GM11168 (cell line): ENCODE results near the gene FAM120A.

Source experiments
- in situ Hi-C: fragments of 300-500 bp; cut with MboI; formaldehyde crosslinking; loops from one replicate; pipeline ENCODE4 v1.12.0; 2022; ENCODE audit warnings: low sequenced_read_pairs; ENCODE audit not compliant: unreplicated experiment

Gene FAM120A

GRCh38 chr9:93447655-93448054, 3.8 kb upstream of the FAM120A start:
- in situ Hi-C loops, result no loop called here

- in situ Hi-C loops, result no loop called here
Observed at GRCh38 chr9:93451849-93452709, 594 bp downstream of the FAM120A start.

GRCh38 chr9:93452710-93453046, 1.2 kb downstream of the FAM120A start:
- in situ Hi-C loops, result no loop called here

GRCh38 chr9:93453047-93453914, 1.8 kb downstream of the FAM120A start, which contains the start of gene FAM120AOS:
FAM120AOS (minus strand) TSS chr9:93453581; CDS start chr9:93452709, 872 bp downstream.
- in situ Hi-C loops, result no loop called here

- in situ Hi-C loops, result no loop called here
Observed at GRCh38 chr9:93456022-93456421, 4.5 kb downstream of the FAM120A start.

- in situ Hi-C loops, result no loop called here
Observed at GRCh38 chr9:93456504-93456903, 5.0 kb downstream of the FAM120A start.

GRCh38 chr9:93457006-93457405, 5.5 kb downstream of the FAM120A start:
- in situ Hi-C loops, result no loop called here

- in situ Hi-C loops, result no loop called here
Observed at GRCh38 chr9:93458712-93459111, 7.2 kb downstream of the FAM120A start.

GRCh38 chr9:93459432-93459847, 8.0 kb downstream of the FAM120A start:
- in situ Hi-C loops, result no loop called here

- in situ Hi-C loops, result no loop called here
Observed at GRCh38 chr9:93460689-93461413, 9.4 kb downstream of the FAM120A start.

- in situ Hi-C loops, result no loop called here
Observed at GRCh38 chr9:93461414-93461743, 9.9 kb downstream of the FAM120A start.

GRCh38 chr9:93461821-93462220, 10.3 kb downstream of the FAM120A start:
- in situ Hi-C loops, result no loop called here

GRCh38 chr9:93463638-93464248, 12.3 kb downstream of the FAM120A start:
- in situ Hi-C loops, result no loop called here

- in situ Hi-C loops, result no loop called here
Observed at GRCh38 chr9:93464395-93464794, 12.9 kb downstream of the FAM120A start.

GRCh38 chr9:93464876-93465275, 13.4 kb downstream of the FAM120A start:
- in situ Hi-C loops, result no loop called here

- in situ Hi-C loops, result no loop called here
Observed at GRCh38 chr9:93465855-93466254, 14.4 kb downstream of the FAM120A start.

GRCh38 chr9:93466416-93467061, 15.1 kb downstream of the FAM120A start:
- in situ Hi-C loops, result no loop called here

GRCh38 chr9:93467062-93467416, 15.6 kb downstream of the FAM120A start:
- in situ Hi-C loops, result no loop called here

- in situ Hi-C loops, result no loop called here
Observed at GRCh38 chr9:93467462-93467861, 16.0 kb downstream of the FAM120A start.
